ENCODE results near the gene CDH20.

The CDH20 gene

GRCh38 chr18:61333271-61333745 is at the start of gene CDH20:
TSS of gene CDH20 (plus strand) at chr18:61333430.
- no peaks in the 10 kb centered on the region for H3K9me3 ChIP-seq (ENCODE audit: severe bottlenecking)
- peak within 1 kb of the TSS; percentile 20; the same call in 1 of the 2 replicates for H3K27ac ChIP-seq
- TF ChIP-seq, protein P1, sequence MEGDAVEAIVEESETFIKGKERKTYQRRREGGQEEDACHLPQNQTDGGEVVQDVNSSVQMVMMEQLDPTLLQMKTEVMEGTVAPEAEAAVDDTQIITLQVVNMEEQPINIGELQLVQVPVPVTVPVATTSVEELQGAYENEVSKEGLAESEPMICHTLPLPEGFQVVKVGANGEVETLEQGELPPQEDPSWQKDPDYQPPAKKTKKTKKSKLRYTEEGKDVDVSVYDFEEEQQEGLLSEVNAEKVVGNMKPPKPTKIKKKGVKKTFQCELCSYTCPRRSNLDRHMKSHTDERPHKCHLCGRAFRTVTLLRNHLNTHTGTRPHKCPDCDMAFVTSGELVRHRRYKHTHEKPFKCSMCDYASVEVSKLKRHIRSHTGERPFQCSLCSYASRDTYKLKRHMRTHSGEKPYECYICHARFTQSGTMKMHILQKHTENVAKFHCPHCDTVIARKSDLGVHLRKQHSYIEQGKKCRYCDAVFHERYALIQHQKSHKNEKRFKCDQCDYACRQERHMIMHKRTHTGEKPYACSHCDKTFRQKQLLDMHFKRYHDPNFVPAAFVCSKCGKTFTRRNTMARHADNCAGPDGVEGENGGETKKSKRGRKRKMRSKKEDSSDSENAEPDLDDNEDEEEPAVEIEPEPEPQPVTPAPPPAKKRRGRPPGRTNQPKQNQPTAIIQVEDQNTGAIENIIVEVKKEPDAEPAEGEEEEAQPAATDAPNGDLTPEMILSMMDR (IDR thresholded peaks at IDR 0.05; ENCODE audit: low read depth, low read length): no peak
- H3K4me3 ChIP-seq (ENCODE audit: low read depth, low read length): peak within 1 kb of the TSS; percentile 51
- no peaks in the 10 kb centered on the region for H3K27me3 ChIP-seq (ENCODE audit: insufficient read depth, low read depth, severe bottlenecking)
- H3K36me3 ChIP-seq: no peaks in the 10 kb centered on the region
- peak; percentile 42 for DNase-seq

- TF ChIP-seq, protein P1 (IDR thresholded peaks at IDR 0.05; ENCODE audit: low read depth, low read length): no peak
- no peaks in the 10 kb centered on the region for H3K36me3 ChIP-seq
- H3K27me3 ChIP-seq (ENCODE audit: insufficient read depth, low read depth, severe bottlenecking): no peaks in the 10 kb centered on the region
- H3K4me3 ChIP-seq (ENCODE audit: low read depth, low read length): no peak overlapping the region
- DNase-seq: no peak
- peaks cover 2% of the 10 kb centered on the region for H3K9me3 ChIP-seq (ENCODE audit: severe bottlenecking)
- H3K27ac ChIP-seq: no peak overlapping the region
Measured at GRCh38 chr18:61284039-61284438, 49.2 kb upstream of the CDH20 start.

GRCh38 chr18:61285777-61286176 is 47.5 kb upstream of the CDH20 start:
- TF ChIP-seq, protein P1 (IDR thresholded peaks at IDR 0.05; ENCODE audit: low read depth, low read length): no peak

DNA sequence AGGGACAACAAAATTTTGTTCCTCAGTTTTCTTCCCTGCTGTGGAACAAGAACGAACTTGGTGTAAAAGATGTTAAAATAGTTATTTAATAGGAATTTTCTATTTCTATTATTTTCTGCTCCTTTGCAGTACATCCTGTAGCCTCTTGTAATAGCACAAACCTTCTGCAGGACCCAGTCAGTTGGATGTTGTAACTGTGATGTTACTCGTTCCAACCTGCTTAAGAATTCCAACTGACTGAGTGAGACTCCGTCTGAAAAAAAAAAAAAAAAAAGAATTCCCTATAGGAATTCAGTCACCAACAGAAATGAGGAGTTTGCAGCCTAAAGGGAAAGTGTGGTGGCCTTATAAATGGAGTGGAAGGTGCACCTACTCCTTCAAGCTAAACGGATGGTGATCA is 46.4 kb upstream of the CDH20 start:
- Histone ChIP-seq H3K27ac (no peak overlapping the region), H3K36me3 (no peaks in the 10 kb centered on the region), H3K9me3 (ENCODE audit: severe bottlenecking) (no peaks in the 10 kb centered on the region), H3K4me3 (ENCODE audit: low read depth, low read length) (no peak overlapping the region), H3K27me3 (ENCODE audit: insufficient read depth, low read depth, severe bottlenecking) (no peaks in the 10 kb centered on the region)
- TF ChIP-seq, protein P1 (IDR thresholded peaks at IDR 0.05; ENCODE audit: low read depth, low read length): no peak
- no peak for DNase-seq

More at GRCh38 chr18:61285777-61286176, 47.5 kb upstream of the CDH20 start:
- Histone ChIP-seq H3K27ac (no peak overlapping the region), H3K36me3 (no peaks in the 10 kb centered on the region), H3K4me3 (ENCODE audit: low read depth, low read length) (no peak overlapping the region), H3K9me3 (ENCODE audit: severe bottlenecking) (peaks cover 2% of the 10 kb centered on the region), H3K27me3 (ENCODE audit: insufficient read depth, low read depth, severe bottlenecking) (no peaks in the 10 kb centered on the region)
- no peak for DNase-seq

GRCh38 chr18:61290616-61291015 is 42.6 kb upstream of the CDH20 start:
- H3K4me3 ChIP-seq (ENCODE audit: low read depth, low read length): no peak overlapping the region
- TF ChIP-seq, protein P1 (IDR thresholded peaks at IDR 0.05; ENCODE audit: low read depth, low read length): no peak
- DNase-seq: no peak
- no peaks in the 10 kb centered on the region for H3K27me3 ChIP-seq (ENCODE audit: insufficient read depth, low read depth, severe bottlenecking)
- no peaks in the 10 kb centered on the region for H3K9me3 ChIP-seq (ENCODE audit: severe bottlenecking)
- no peaks in the 10 kb centered on the region for H3K36me3 ChIP-seq
- H3K27ac ChIP-seq: no peak overlapping the region
